ENCODE data around the gene RRAGD.
A peak's percentile ranks its signal among the peaks of the same experiment; 100 is the strongest.

Gene RRAGD

DNA sequence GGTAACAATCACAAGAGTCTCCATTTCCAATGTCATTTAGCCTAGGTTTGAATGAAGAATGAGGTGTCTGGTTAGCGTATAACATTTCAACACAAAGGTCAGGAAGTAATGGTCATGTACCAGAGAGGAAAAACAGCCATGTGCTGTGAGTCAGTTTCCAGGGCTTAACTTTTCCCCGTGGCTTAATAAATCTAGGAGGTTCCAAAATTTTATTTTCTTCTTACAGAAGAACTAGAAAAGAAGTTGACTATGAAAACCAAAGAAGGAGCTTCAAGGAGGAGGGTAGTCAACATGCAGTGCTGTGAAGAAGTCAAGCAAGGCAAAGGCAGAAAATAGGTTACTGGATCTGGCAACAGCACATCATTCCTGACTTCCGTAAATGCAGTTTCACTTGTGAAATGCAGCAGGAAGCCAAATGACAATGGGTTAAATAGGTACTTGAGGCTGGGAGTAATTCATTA, 88.5 kb downstream of the RRAGD start:
- DNase-seq: peak; percentile 87
- Histone ChIP-seq H3K79me1 (replicated peaks; ENCODE audit: low read length, poor library complexity, severe bottlenecking) (peaks cover 6% of the 10 kb centered on the region), H3K27me3 (ENCODE audit: control insufficient read depth in 1 of 2, insufficient read depth in 1 of 2, low read length in 2 of 2) (no peaks in the 10 kb centered on the region), H2AK5ac (ENCODE audit: low read length, severe bottlenecking) (no peak overlapping the region), H2BK120ac (ENCODE audit: low read depth, low read length) (no peak overlapping the region), H3K4ac (ENCODE audit: low read depth in 1 of 2, low read length in 2 of 2) (no peak overlapping the region), H2BK15ac (ENCODE audit: low read depth, poor library complexity, severe bottlenecking) (no peak overlapping the region), H3K23ac (ENCODE audit: low read length in 2 of 2) (no peak overlapping the region), H3K14ac (ENCODE audit: low read length in 2 of 2) (no peak overlapping the region), H3K4me1 (ENCODE audit: control insufficient read depth, insufficient read depth, low read depth, low read length) (no peaks in the 10 kb centered on the region), H4K91ac (ENCODE audit: low read length) (no peak overlapping the region), H3K9me3 (ENCODE audit: control insufficient read depth, low read length) (no peaks in the 10 kb centered on the region), H2BK5ac (ENCODE audit: low read depth, low read length, poor library complexity, severe bottlenecking) (no peak overlapping the region), H4K8ac (ENCODE audit: low read length) (no peak overlapping the region), H3K36me3 (ENCODE audit: control insufficient read depth in 1 of 2, insufficient read depth in 2 of 2, low read depth in 1 of 2, low read length in 2 of 2) (peaks cover 5 to 25% of the 10 kb centered on the region in 2 experiments), H3K4me3 (ENCODE audit: insufficient read depth in 1 of 2, low read depth in 1 of 2, low read length in 2 of 2) (no peak overlapping the region), H3K18ac (ENCODE audit: low read depth in 1 of 2, low read length in 2 of 2) (peak overlapping the region in 1 of 2 experiments; percentile 48), H2BK12ac (ENCODE audit: low read length in 2 of 2) (no peak overlapping the region), H2AFZ (ENCODE audit: low read depth, low read length) (no peak overlapping the region), H3K9ac (ENCODE audit: low read length) (no peak overlapping the region), H3K27ac (ENCODE audit: low read length, poor library complexity, severe bottlenecking) (no peak overlapping the region), H3K4me2 (ENCODE audit: low read length, poor library complexity, severe bottlenecking) (no peak overlapping the region)
- WGBS: 13% methylated on average over 3 of the region's 3 CpGs

DNA sequence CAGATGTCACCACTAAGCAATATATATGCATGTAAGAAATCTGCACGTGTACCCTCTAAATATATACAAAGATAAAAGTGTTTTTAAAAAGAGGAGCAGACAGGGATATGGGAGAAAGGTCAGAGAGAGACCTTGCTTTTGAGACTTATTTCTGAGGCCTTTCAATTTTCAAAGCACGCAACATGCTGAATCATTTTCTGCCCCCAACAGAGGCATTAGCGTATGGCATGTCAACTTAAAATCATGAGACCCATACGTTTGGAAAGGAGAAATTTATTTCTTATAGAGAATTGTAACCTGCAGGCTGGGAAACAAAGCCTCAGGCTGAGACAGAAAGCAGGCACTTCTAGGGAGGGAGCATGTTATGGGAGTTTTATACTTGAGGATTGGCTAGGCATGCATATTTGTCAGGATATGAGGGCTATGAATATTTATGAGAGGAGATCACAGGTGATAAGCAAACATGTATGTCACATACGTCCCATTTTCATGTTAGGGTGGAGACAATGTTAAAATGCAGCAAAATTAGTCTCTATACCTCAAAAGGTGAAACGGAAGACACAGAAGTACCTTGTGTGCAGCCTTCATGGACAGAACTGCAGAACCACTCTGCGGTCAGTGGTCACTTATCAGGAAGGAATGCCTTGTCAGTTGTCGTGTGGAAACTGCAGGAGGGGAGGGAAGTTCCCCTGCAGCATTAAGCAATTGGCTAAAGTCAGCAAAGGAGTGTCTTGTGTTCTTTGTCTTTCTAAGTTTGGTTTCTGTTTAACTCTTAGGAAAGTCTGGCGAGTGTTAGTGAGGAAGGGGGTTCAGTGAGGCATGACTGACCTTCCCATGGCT, 90.7 kb downstream of the RRAGD start:
- peak overlapping the region in 1 of 2 experiments; percentile 59 for H3K23ac ChIP-seq (ENCODE audit: low read length in 2 of 2)
- no peak overlapping the region for H2BK12ac ChIP-seq (ENCODE audit: low read length in 2 of 2)
- no peak overlapping the region for H3K27ac ChIP-seq (ENCODE audit: low read length, poor library complexity, severe bottlenecking)
- H3K79me1 ChIP-seq (replicated peaks; ENCODE audit: low read length, poor library complexity, severe bottlenecking): peaks cover 3% of the 10 kb centered on the region
- H3K4ac ChIP-seq (ENCODE audit: low read depth in 1 of 2, low read length in 2 of 2): no peak overlapping the region
- H3K18ac ChIP-seq (ENCODE audit: low read depth in 1 of 2, low read length in 2 of 2): peak overlapping the region in 1 of 2 experiments; percentile 24
- 86% methylated on average over 8 of the region's 9 CpGs for WGBS
- no peak overlapping the region for H2AFZ ChIP-seq (ENCODE audit: low read depth, low read length)
- no peak overlapping the region for H2BK15ac ChIP-seq (ENCODE audit: low read depth, poor library complexity, severe bottlenecking)
- no peaks in the 10 kb centered on the region for H3K9me3 ChIP-seq (ENCODE audit: control insufficient read depth, low read length)
- no peak overlapping the region for H2BK120ac ChIP-seq (ENCODE audit: low read depth, low read length)
- H3K4me1 ChIP-seq (ENCODE audit: control insufficient read depth, insufficient read depth, low read depth, low read length): no peaks in the 10 kb centered on the region
- H2BK5ac ChIP-seq (ENCODE audit: low read depth, low read length, poor library complexity, severe bottlenecking): no peak overlapping the region
- H3K9ac ChIP-seq (ENCODE audit: low read length): no peak overlapping the region
- H3K4me2 ChIP-seq (ENCODE audit: low read length, poor library complexity, severe bottlenecking): no peak overlapping the region
- H4K91ac ChIP-seq (ENCODE audit: low read length): no peak overlapping the region
- H4K8ac ChIP-seq (ENCODE audit: low read length): no peak overlapping the region
- H3K14ac ChIP-seq (ENCODE audit: low read length in 2 of 2): no peak overlapping the region
- H3K4me3 ChIP-seq (ENCODE audit: insufficient read depth in 1 of 2, low read depth in 1 of 2, low read length in 2 of 2): no peak overlapping the region
- H3K36me3 ChIP-seq (ENCODE audit: control insufficient read depth in 1 of 2, insufficient read depth in 2 of 2, low read depth in 1 of 2, low read length in 2 of 2): peaks cover 2 to 5% of the 10 kb centered on the region in 2 experiments
- peak; percentile 90 for DNase-seq
- H3K27me3 ChIP-seq (ENCODE audit: control insufficient read depth in 1 of 2, insufficient read depth in 1 of 2, low read length in 2 of 2): no peaks in the 10 kb centered on the region
- H2AK5ac ChIP-seq (ENCODE audit: low read length, severe bottlenecking): no peak overlapping the region

DNA sequence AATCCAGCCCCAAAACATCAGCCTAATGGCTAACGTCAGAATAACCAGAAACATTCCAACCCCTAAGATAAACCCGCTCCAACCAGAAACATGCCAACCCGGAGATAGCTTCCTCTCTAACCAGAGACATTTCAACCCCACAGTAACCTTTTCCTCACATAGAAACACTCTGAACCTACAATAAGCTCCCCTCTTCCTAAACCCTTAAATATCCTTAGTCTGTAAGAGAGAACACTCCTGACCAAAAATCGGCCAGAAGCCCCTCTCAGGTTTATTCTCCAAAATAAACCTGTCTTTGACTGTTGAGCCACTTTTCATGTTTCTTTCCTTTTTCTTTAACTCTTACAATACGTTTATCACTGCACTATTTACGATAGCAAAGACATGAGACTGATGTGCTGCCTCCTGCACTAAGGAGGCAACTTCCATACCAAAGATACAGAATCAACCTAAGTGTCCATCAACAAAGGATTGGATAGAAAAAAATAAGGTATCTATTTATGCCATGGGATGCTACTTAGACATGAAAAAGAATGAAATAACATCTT, 92.0 kb downstream of the RRAGD start:
- no peak overlapping the region for H3K14ac ChIP-seq (ENCODE audit: low read length in 2 of 2)
- H3K4me1 ChIP-seq (ENCODE audit: control insufficient read depth, insufficient read depth, low read depth, low read length): no peaks in the 10 kb centered on the region
- H2BK15ac ChIP-seq (ENCODE audit: low read depth, poor library complexity, severe bottlenecking): no peak overlapping the region
- no peak overlapping the region for H2BK5ac ChIP-seq (ENCODE audit: low read depth, low read length, poor library complexity, severe bottlenecking)
- peaks cover 1% of the 10 kb centered on the region for H3K79me1 ChIP-seq (replicated peaks; ENCODE audit: low read length, poor library complexity, severe bottlenecking)
- H2AK5ac ChIP-seq (ENCODE audit: low read length, severe bottlenecking): no peak overlapping the region
- H3K27ac ChIP-seq (ENCODE audit: low read length, poor library complexity, severe bottlenecking): no peak overlapping the region
- H2BK12ac ChIP-seq (ENCODE audit: low read length in 2 of 2): no peak overlapping the region
- H3K9me3 ChIP-seq (ENCODE audit: control insufficient read depth, low read length): no peaks in the 10 kb centered on the region
- DNase-seq: no peak
- WGBS: 97% methylated on average over 6 of the region's 6 CpGs
- no peak overlapping the region for H4K8ac ChIP-seq (ENCODE audit: low read length)
- no peak overlapping the region for H4K91ac ChIP-seq (ENCODE audit: low read length)
- H3K9ac ChIP-seq (ENCODE audit: low read length): no peak overlapping the region
- H3K23ac ChIP-seq (ENCODE audit: low read length in 2 of 2): no peak overlapping the region
- no peak overlapping the region for H3K4ac ChIP-seq (ENCODE audit: low read depth in 1 of 2, low read length in 2 of 2)
- no peak overlapping the region for H2BK120ac ChIP-seq (ENCODE audit: low read depth, low read length)
- no peak overlapping the region for H3K4me2 ChIP-seq (ENCODE audit: low read length, poor library complexity, severe bottlenecking)
- no peak overlapping the region for H3K4me3 ChIP-seq (ENCODE audit: insufficient read depth in 1 of 2, low read depth in 1 of 2, low read length in 2 of 2)
- no peaks in the 10 kb centered on the region for H3K27me3 ChIP-seq (ENCODE audit: control insufficient read depth in 1 of 2, insufficient read depth in 1 of 2, low read length in 2 of 2)
- H3K18ac ChIP-seq (ENCODE audit: low read depth in 1 of 2, low read length in 2 of 2): no peak overlapping the region
- H3K36me3 ChIP-seq (ENCODE audit: control insufficient read depth in 1 of 2, insufficient read depth in 2 of 2, low read depth in 1 of 2, low read length in 2 of 2): peaks cover 2 to 3% of the 10 kb centered on the region in 2 experiments
- H2AFZ ChIP-seq (ENCODE audit: low read depth, low read length): no peak overlapping the region

DNA sequence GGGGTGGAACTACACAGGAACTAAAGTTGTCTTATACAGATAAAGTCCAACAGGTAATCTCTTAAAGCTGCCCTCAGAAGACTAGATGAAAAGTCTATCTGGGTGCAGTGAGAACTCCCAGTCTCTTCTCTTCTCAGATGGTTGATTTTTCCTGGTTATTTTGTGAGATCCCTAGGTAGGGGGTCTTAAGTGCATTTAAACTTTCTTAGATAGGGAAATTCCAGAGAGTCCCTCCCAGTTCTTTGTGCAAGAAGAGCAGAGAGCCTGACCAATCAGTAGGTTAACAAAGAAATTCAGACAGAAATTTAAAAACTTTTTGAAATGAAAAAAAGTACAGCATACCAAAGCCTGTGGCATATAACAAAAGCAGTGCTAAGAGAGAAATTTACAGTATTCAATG, 95.0 kb downstream of the RRAGD start:
- Histone ChIP-seq H3K4me3 (ENCODE audit: insufficient read depth in 1 of 2, low read depth in 1 of 2, low read length in 2 of 2) (no peak overlapping the region), H2BK12ac (ENCODE audit: low read length in 2 of 2) (no peak overlapping the region), H4K8ac (ENCODE audit: low read length) (no peak overlapping the region)

More for the DNA sequence above, 95.0 kb downstream of the RRAGD start:
- H3K27me3 ChIP-seq (ENCODE audit: control insufficient read depth in 1 of 2, insufficient read depth in 1 of 2, low read length in 2 of 2): no peaks in the 10 kb centered on the region
- no peak overlapping the region for H2AFZ ChIP-seq (ENCODE audit: low read depth, low read length)
- peaks cover 3 to 7% of the 10 kb centered on the region in 2 experiments for H3K36me3 ChIP-seq (ENCODE audit: control insufficient read depth in 1 of 2, insufficient read depth in 2 of 2, low read depth in 1 of 2, low read length in 2 of 2)
- H4K91ac ChIP-seq (ENCODE audit: low read length): no peak overlapping the region
- H3K23ac ChIP-seq (ENCODE audit: low read length in 2 of 2): no peak overlapping the region
- no peak overlapping the region for H2BK5ac ChIP-seq (ENCODE audit: low read depth, low read length, poor library complexity, severe bottlenecking)
- no peak overlapping the region for H3K9ac ChIP-seq (ENCODE audit: low read length)
- H2BK120ac ChIP-seq (ENCODE audit: low read depth, low read length): no peak overlapping the region
- H3K9me3 ChIP-seq (ENCODE audit: control insufficient read depth, low read length): no peaks in the 10 kb centered on the region
- no peak overlapping the region for H3K27ac ChIP-seq (ENCODE audit: low read length, poor library complexity, severe bottlenecking)
- DNase-seq: no peak
- H3K4ac ChIP-seq (ENCODE audit: low read depth in 1 of 2, low read length in 2 of 2): no peak overlapping the region
- H3K18ac ChIP-seq (ENCODE audit: low read depth in 1 of 2, low read length in 2 of 2): no peak overlapping the region
- H3K4me1 ChIP-seq (ENCODE audit: control insufficient read depth, insufficient read depth, low read depth, low read length): peaks cover 2% of the 10 kb centered on the region
- H3K79me1 ChIP-seq (replicated peaks; ENCODE audit: low read length, poor library complexity, severe bottlenecking): peaks cover 1% of the 10 kb centered on the region
- no peak overlapping the region for H3K14ac ChIP-seq (ENCODE audit: low read length in 2 of 2)
- H3K4me2 ChIP-seq (ENCODE audit: low read length, poor library complexity, severe bottlenecking): no peak overlapping the region
- H2BK15ac ChIP-seq (ENCODE audit: low read depth, poor library complexity, severe bottlenecking): no peak overlapping the region
- H2AK5ac ChIP-seq (ENCODE audit: low read length, severe bottlenecking): no peak overlapping the region

All from mesenchymal stem cell (in vitro differentiated cells and primary cell).